Endothelial cell of umbilical vein (primary cell): ENCODE data around the gene PTGDR2.

Source experiments
- CTCF ChIP-seq, 2 donors: IDR thresholded peaks; 1 replicate in 1 of 2; 2 replicates in 1 of 2; pipeline ENCODE4 v1.5.1; 2011; ENCODE audit warnings: low read length in 2 of 2, mild to moderate bottlenecking in 2 of 2, moderate library complexity in 2 of 2, control low read depth in 1 of 2, inconsistent platforms in 1 of 2, low read depth in 1 of 2; ENCODE audit not compliant: insufficient read depth in 1 of 2; ENCODE audit errors: extremely low read depth in 1 of 2
- FOS ChIP-seq: IDR thresholded peaks from 2 replicates; pipeline ENCODE4 v1.6.1; 2011; ENCODE audit warnings: mild to moderate bottlenecking, low read length, moderate library complexity, borderline replicate concordance; ENCODE audit not compliant: insufficient read depth

GRCh38 chr11:60835534-60835846 is 20.3 kb downstream of the PTGDR2 start:
- TF ChIP-seq CTCF (IDR thresholded peaks at IDR 0.05; ENCODE audit: extremely low read depth in 1 of 2, insufficient read depth in 1 of 2, low read depth in 1 of 2, low read length in 2 of 2) = no peak
- peak; percentile 87 for TF ChIP-seq FOS
